Measurements from ENCODE around the gene AFF3. TPM values are rescaled to one million over a fixed set of nuclear protein-coding genes. Genes with fewer than 3 reads are reported as not detected.

AFF3 gene
- total and polyA plus RNA-seq, 2 of the 13 experiments (the other 11 are each of a cell fraction or from before 2014, with no cell fraction given), result not detected

DNA sequence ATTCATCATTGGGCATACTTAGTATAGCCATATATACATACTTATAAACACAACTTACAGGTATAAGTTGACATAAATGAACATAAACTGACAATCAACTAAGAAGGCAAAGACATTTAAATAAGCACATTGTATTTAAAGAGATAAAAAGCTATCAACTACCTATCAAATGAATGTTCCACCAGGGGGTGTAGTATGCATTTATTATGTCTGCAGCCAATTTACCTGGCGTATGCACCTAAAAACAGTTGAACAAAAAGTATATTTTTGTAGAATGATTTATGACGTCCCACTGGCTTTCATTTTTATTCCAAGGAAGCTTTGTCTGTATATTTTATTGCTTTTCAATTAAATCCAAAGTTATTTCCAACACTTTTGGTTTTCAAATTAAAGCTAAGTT, 323.5 kb downstream of the AFF3 start (continued):
- TF ChIP-seq ELF4 (CRISPR knock-in tag; IDR thresholded peaks at IDR 0.05; ENCODE audit: borderline replicate concordance), result no peak
- TF ChIP-seq YEATS4 (CRISPR knock-in tag; IDR thresholded peaks at IDR 0.05; ENCODE audit: borderline replicate concordance), result no peak
- no peak for TF ChIP-seq ZNF713 (CRISPR knock-in tag; IDR thresholded peaks at IDR 0.05)

GRCh38 chr2:99816908-99817307, 325.5 kb downstream of the AFF3 start:
- Histone ChIP-seq H3K9me3 (ENCODE audit: low read length) (no peaks in the 10 kb centered on the region), H3K4me2 (ENCODE audit: low read depth, low read length) (no peak overlapping the region), H3K4me1 (ENCODE audit: insufficient read depth, low read length) (no peaks in the 10 kb centered on the region), H3K4me3 (replicated peaks in 1 of 3; ENCODE audit: insufficient read depth in 1 of 3, low read depth in 2 of 3, low read length in 3 of 3) (no peak overlapping the region), H3K27ac (ENCODE audit: extremely low read length, insufficient read depth, low read length) (no peak overlapping the region), H4K20me1 (ENCODE audit: insufficient read depth, low read length) (no peaks in the 10 kb centered on the region), H3K27me3 (ENCODE audit: control insufficient read depth in 1 of 2, insufficient read depth in 2 of 2, low read length in 2 of 2) (no peaks in the 10 kb centered on the region), H3K79me2 (ENCODE audit: insufficient read depth, low read length) (no peaks in the 10 kb centered on the region), H2AFZ (ENCODE audit: low read length) (no peak overlapping the region), H3K36me3 (replicated peaks in 1 of 2; ENCODE audit: control insufficient read depth in 1 of 2, insufficient read depth in 2 of 2, low read length in 2 of 2) (no peaks in the 10 kb centered on the region), H3K9ac (ENCODE audit: insufficient read depth, low read depth, low read length) (no peak overlapping the region)
- ChIA-PET POLR2A (no interaction called here), CTCF (ENCODE audit: low intra/inter-chr PET ratio, low total read pairs) (no interaction called here)
- no peak for ATAC-seq
- intact Hi-C loops (cut with micrococcal nuclease; ENCODE audit: unreplicated experiment) (loop anchor here (5.0 kb wide), 2 partner anchors 260 to 445 kb away; no protein-coding TSS in a partner anchor), in situ Hi-C loops (cut with HindIII; ENCODE audit: extremely low pct_ligation_motif_present, low pct_unique_long_range_greater_than_20kb) (loop anchor here (10.0 kb wide), 1 partner anchor 428 kb away; no protein-coding TSS in a partner anchor)
- no peak for FAIRE-seq
- no peak for DNase-seq (ENCODE audit: low spot score)
- no TSS peak for BruUV-seq (replicated peaks)
- 30% methylated on average over 5 of the region's 5 CpGs for WGBS (ENCODE audit: low lambda C conversion rate)
- TF ChIP-seq, protein P1, sequence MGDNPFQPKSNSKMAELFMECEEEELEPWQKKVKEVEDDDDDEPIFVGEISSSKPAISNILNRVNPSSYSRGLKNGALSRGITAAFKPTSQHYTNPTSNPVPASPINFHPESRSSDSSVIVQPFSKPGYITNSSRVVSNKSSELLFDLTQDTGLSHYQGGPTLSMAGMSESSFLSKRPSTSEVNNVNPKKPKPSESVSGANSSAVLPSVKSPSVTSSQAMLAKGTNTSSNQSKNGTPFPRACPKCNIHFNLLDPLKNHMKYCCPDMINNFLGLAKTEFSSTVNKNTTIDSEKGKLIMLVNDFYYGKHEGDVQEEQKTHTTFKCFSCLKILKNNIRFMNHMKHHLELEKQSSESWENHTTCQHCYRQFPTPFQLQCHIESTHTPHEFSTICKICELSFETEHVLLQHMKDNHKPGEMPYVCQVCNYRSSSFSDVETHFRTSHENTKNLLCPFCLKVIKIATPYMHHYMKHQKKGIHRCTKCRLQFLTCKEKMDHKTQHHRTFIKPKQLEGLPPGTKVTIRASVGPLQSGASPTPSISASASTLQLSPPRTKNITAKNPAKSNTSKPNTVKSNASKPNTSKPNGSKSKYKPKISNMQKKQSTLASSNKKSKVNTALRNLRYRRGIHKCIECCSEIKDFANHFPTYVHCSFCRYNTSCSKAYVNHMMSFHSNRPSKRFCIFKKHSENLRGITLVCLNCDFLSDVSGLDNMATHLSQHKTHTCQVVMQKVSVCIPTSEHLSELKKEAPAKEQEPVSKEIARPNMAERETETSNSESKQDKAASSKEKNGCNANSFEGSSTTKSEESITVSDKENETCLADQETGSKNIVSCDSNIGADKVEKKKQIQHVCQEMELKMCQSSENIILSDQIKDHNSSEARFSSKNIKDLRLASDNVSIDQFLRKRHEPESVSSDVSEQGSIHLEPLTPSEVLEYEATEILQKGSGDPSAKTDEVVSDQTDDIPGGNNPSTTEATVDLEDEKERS (CRISPR knock-in tag; IDR thresholded peaks at IDR 0.05), result no peak
- TF ChIP-seq, protein P2, sequence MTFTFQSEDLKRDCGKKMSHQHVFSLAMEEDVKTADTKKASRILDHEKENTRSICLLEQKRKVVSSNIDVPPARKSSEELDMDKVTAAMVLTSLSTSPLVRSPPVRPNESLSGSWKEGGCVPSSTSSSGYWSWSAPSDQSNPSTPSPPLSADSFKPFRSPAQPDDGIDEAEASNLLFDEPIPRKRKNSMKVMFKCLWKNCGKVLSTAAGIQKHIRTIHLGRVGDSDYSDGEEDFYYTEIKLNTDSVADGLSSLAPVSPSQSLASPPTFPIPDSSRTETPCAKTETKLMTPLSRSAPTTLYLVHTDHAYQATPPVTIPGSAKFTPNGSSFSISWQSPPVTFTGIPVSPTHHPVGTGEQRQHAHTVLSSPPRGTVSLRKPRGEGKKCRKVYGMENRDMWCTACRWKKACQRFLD (CRISPR knock-in tag; IDR thresholded peaks at IDR 0.05; ENCODE audit: borderline replicate concordance), result no peak
- TF ChIP-seq PPARG (CRISPR knock-in tag; conservative IDR thresholded peaks at IDR 0.05) (no peak), ZFAT (CRISPR knock-in tag; conservative IDR thresholded peaks at IDR 0.05) (no peak), ZNF672 (CRISPR knock-in tag; IDR thresholded peaks at IDR 0.05) (no peak), ZMAT3 (CRISPR knock-in tag; conservative IDR thresholded peaks at IDR 0.05) (no peak), PAF1 (CRISPR knock-in tag; IDR thresholded peaks at IDR 0.05) (no peak), SRSF9 (IDR thresholded peaks at IDR 0.05; ENCODE audit: borderline replicate concordance, insufficient read depth, low read depth, low read length, poor library complexity, severe bottlenecking) (no peak), ZNF225 (CRISPR knock-in tag; IDR thresholded peaks at IDR 0.05) (no peak), ZNF256 (CRISPR knock-in tag; conservative IDR thresholded peaks at IDR 0.05) (no peak), JUND (CRISPR knock-in tag; IDR thresholded peaks at IDR 0.05) (no peak), POLR2A (IDR thresholded peaks at IDR 0.05; ENCODE audit: insufficient read depth in 1 of 2, low read depth in 2 of 2, low read length in 2 of 2) (no peak), PBX3 (CRISPR knock-in tag; IDR thresholded peaks at IDR 0.05; ENCODE audit: borderline replicate concordance) (no peak), ZNF75D (CRISPR knock-in tag; IDR thresholded peaks at IDR 0.05; ENCODE audit: borderline replicate concordance) (no peak), ZNF790 (CRISPR knock-in tag; IDR thresholded peaks at IDR 0.05; ENCODE audit: borderline replicate concordance) (no peak), NONO (IDR thresholded peaks at IDR 0.05) (no peak), NONO (CRISPR knock-in tag; conservative IDR thresholded peaks at IDR 0.05) (no peak), ZNF616 (CRISPR knock-in tag; IDR thresholded peaks at IDR 0.05; ENCODE audit: low read depth) (no peak)

Measured in HepG2 (cell line).